MM.1S (cell line): ENCODE results near the gene MRAP2.

Source experiments
- CTCF ChIP-seq: fragments of 300-600 bp; sonication (generic); IDR thresholded peaks from 2 replicates; pipeline ENCODE4 v1.5.1; 2016; ENCODE audit warnings: antibody characterized with exemption, low read length, mixed read lengths
- EZH2phosphoT487 ChIP-seq: fragments of 300-600 bp; sonication (generic); IDR thresholded peaks from 2 replicates; pipeline ENCODE4 v1.6.1; 2018; ENCODE audit warnings: antibody characterized with exemption, low read length

GRCh38 chr6:83985308-83985713 is 48.3 kb upstream of the MRAP2 start:
- TF ChIP-seq EZH2phosphoT487 (no peak), CTCF (no peak)
